Ishikawa (cell line): ENCODE data around the gene ABCA1.

Source experiments
- CEBPB ChIP-seq: IDR thresholded peaks from 2 replicates; pipeline ENCODE4 v1.6.1; 2012
- CREB1 ChIP-seq: IDR thresholded peaks from 2 replicates; pipeline ENCODE4 v1.6.1; 2012; ENCODE audit warnings: low read depth
- EGR1 ChIP-seq: IDR thresholded peaks from 2 replicates; pipeline ENCODE4 v1.6.1; 2012
- EP300 ChIP-seq: IDR thresholded peaks from 2 replicates; pipeline ENCODE4 v1.6.1; 2012; ENCODE audit warnings: borderline replicate concordance
- FOXM1 ChIP-seq: IDR thresholded peaks from 2 replicates; pipeline ENCODE4 v1.6.1; 2012; ENCODE audit warnings: low read depth, borderline replicate concordance
- MAX ChIP-seq: IDR thresholded peaks from 2 replicates; pipeline ENCODE4 v1.6.1; 2012
- NFIC ChIP-seq: IDR thresholded peaks from 2 replicates; pipeline ENCODE4 v1.6.1; 2012
- RAD21 ChIP-seq: IDR thresholded peaks from 2 replicates; pipeline ENCODE4 v1.6.1; 2012; ENCODE audit warnings: low read depth
- REST ChIP-seq: IDR thresholded peaks from 2 replicates; pipeline ENCODE4 v1.6.1; 2012; ENCODE audit warnings: low read depth, mild to moderate bottlenecking
- TAF1 ChIP-seq: IDR thresholded peaks from 2 replicates; pipeline ENCODE4 v1.6.1; 2012; ENCODE audit warnings: low read depth, mild to moderate bottlenecking
- TCF12 ChIP-seq: IDR thresholded peaks from 2 replicates; pipeline ENCODE4 v1.6.1; 2012; ENCODE audit warnings: low read depth
- TEAD4 ChIP-seq: IDR thresholded peaks from 2 replicates; pipeline ENCODE4 v1.6.1; 2012
- USF1 ChIP-seq: IDR thresholded peaks from 2 replicates; pipeline ENCODE4 v1.6.1; 2012
- YY1 ChIP-seq: IDR thresholded peaks from 2 replicates; pipeline ENCODE4 v1.6.1; 2012; ENCODE audit warnings: low read depth
- ZBTB7A ChIP-seq: IDR thresholded peaks from 2 replicates; pipeline ENCODE4 v1.6.1; 2012; ENCODE audit warnings: low read depth

ABCA1 gene

GRCh38 chr9:104927216-104927911, 591 bp downstream of the ABCA1 start:
- TF ChIP-seq EGR1 (no peak), ZBTB7A (no peak), TAF1 (no peak), CEBPB (no peak), TEAD4 (no peak), EP300 (no peak), TCF12 (no peak), REST (no peak), NFIC (no peak), RAD21 (no peak), MAX (no peak), FOXM1 (no peak), YY1 (no peak), USF1 (no peak), CREB1 (no peak)

- TF ChIP-seq TCF12 (no peak), TEAD4 (no peak), EP300 (no peak), YY1 (no peak), RAD21 (no peak), REST (no peak), MAX (no peak), TAF1 (no peak), EGR1 (no peak), USF1 (no peak)
These were observed 4.2 kb downstream of the ABCA1 start for GRCh38 chr9:104923740-104924139.

- TF ChIP-seq FOXM1 (no peak), TEAD4 (no peak), USF1 (no peak), NFIC (no peak), CREB1 (no peak), EP300 (no peak), YY1 (no peak), ZBTB7A (no peak), CEBPB (no peak), MAX (no peak), EGR1 (no peak), REST (no peak), TAF1 (no peak), TCF12 (no peak), RAD21 (no peak)
These were observed 4.7 kb downstream of the ABCA1 start for GRCh38 chr9:104923289-104923688.
